Kidney glomerular epithelial cell (primary cell): ENCODE measurements around the gene SCAF1.

Source experiments
- DNase-seq: peaks from one replicate; lab custom pipeline; 2025; lab: John Stamatoyannopoulos, UW

The SCAF1 gene

GRCh38 chr19:49666120-49666444 is 24.1 kb downstream of the SCAF1 start:
- DNase-seq: no peak

GRCh38 chr19:49667473-49667872 is 25.5 kb downstream of the SCAF1 start:
- no peak for DNase-seq

- DNase-seq: no peak
Observed at GRCh38 chr19:49669516-49669915, 27.5 kb downstream of the SCAF1 start.

GRCh38 chr19:49672131-49672919 is 30.3 kb downstream of the SCAF1 start:
- DNase-seq: peak; percentile 48

- DNase-seq: peak; percentile 96
Observed at GRCh38 chr19:49676136-49676783, 34.3 kb downstream of the SCAF1 start.

- peak; percentile 100 for DNase-seq
Observed at GRCh38 chr19:49676784-49677230, 34.8 kb downstream of the SCAF1 start.

- DNase-seq: peak; percentile 46
Observed at GRCh38 chr19:49677231-49677900, 35.4 kb downstream of the SCAF1 start, which contains the start of gene PRMT1. TSS of gene PRMT1 (plus strand) at chr19:49677271. CDS start at chr19:49677281, 10 bp downstream.

GRCh38 chr19:49677901-49678674 is 36.1 kb downstream of the SCAF1 start:
- DNase-seq: peak; percentile 46

GRCh38 chr19:49678985-49679770 is 37.2 kb downstream of the SCAF1 start:
- no peak for DNase-seq

GRCh38 chr19:49679771-49680413 is 37.9 kb downstream of the SCAF1 start:
- no peak for DNase-seq

GRCh38 chr19:49680421-49681351 is 38.7 kb downstream of the SCAF1 start:
- peak; percentile 81 for DNase-seq

- DNase-seq: no peak
Observed at GRCh38 chr19:49681830-49682229, 39.8 kb downstream of the SCAF1 start.

- DNase-seq: no peak
Observed at GRCh38 chr19:49682274-49682673, 40.3 kb downstream of the SCAF1 start.

GRCh38 chr19:49683814-49684250 is 41.8 kb downstream of the SCAF1 start:
- DNase-seq: no peak

GRCh38 chr19:49684251-49684982 is 42.4 kb downstream of the SCAF1 start:
- DNase-seq: no peak

GRCh38 chr19:49684983-49685553 is 43.1 kb downstream of the SCAF1 start:
- DNase-seq: no peak

GRCh38 chr19:49685845-49686332 is 43.9 kb downstream of the SCAF1 start:
- no peak for DNase-seq

GRCh38 chr19:49686503-49687088 is 44.6 kb downstream of the SCAF1 start:
- DNase-seq: no peak
